Right ventricle myocardium inferior (tissue), 1 donor: ENCODE data around the gene CLEC11A. TPM values are rescaled to one million over a fixed set of nuclear protein-coding genes. Genes with fewer than 3 reads are reported as not detected.

Source experiments
- total RNA-seq: library from RNA; stranded (reverse); fragmentation: NEBNext Ultra II Directional; extraction: Animal tissue kit (Norgen Biotek cat#: 25700); gene quantifications from one replicate; pipeline ENCODE4 v1.2.1, GENCODE V29; 2021
- donor health status: DM: no; HTN: yes; CAD: no; lungs with severe emphysema.

CLEC11A gene
- total RNA-seq, 1 donor from 2014 or later = 4.0 TPM

Other genes starting within 250 kb of the CLEC11A start
- gene EMC10, start 246.9 kb upstream of the CLEC11A start, total RNA-seq = 78.0 TPM
- gene GARIN5A, start 246.5 kb upstream of the CLEC11A start, total RNA-seq = 2.2 TPM
- 43.7 TPM for gene JOSD2, start 212.2 kb upstream of the CLEC11A start, total RNA-seq
- gene ASPDH, start 209.5 kb upstream of the CLEC11A start, total RNA-seq = not detected
- 0.92 TPM for gene LRRC4B, start 154.9 kb upstream of the CLEC11A start, total RNA-seq
- gene SYT3, start 83.5 kb upstream of the CLEC11A start, total RNA-seq = 0.27 TPM
- 2.5 TPM for gene C19orf81, start 73.9 kb upstream of the CLEC11A start, total RNA-seq
- 0.22 TPM for gene SHANK1, start 3.6 kb upstream of the CLEC11A start, total RNA-seq
- not detected for gene GPR32, start 47.1 kb downstream of the CLEC11A start, total RNA-seq
- not detected for gene ACP4, start 67.1 kb downstream of the CLEC11A start, total RNA-seq
- gene KLK1, start 100.4 kb downstream of the CLEC11A start, total RNA-seq = 0.32 TPM
- not detected for gene KLK15, start 110.2 kb downstream of the CLEC11A start, total RNA-seq
- not detected for gene KLK3, start 131.6 kb downstream of the CLEC11A start, total RNA-seq
- not detected for gene KLK2, start 150.1 kb downstream of the CLEC11A start, total RNA-seq
- gene KLK4, start 188.0 kb downstream of the CLEC11A start, total RNA-seq = not detected
- not detected for gene KLK5, start 229.7 kb downstream of the CLEC11A start, total RNA-seq
- gene KLK6, start 246.2 kb downstream of the CLEC11A start, total RNA-seq = not detected